Endodermal cell (in vitro differentiated cells): ENCODE results near the gene KCNH6. TPM values are rescaled to one million over a fixed set of nuclear protein-coding genes. Genes with fewer than 3 reads are reported as not detected.

Experiments
- DNase-seq: peaks from one replicate; pipeline ENCODE4 v3.0.0-alpha.2; 2017
- H3K27ac ChIP-seq: 2 replicates; pipeline ENCODE4 v1.5.1; 2013; ENCODE audit warnings: mild to moderate bottlenecking, low read depth, low read length, moderate library complexity
- H3K27me3 ChIP-seq: 2 replicates; pipeline ENCODE4 v1.6.1; 2013; ENCODE audit warnings: mild to moderate bottlenecking, low read length, moderate library complexity; ENCODE audit not compliant: insufficient read depth, control insufficient read depth, poor library complexity, severe bottlenecking
- H3K36me3 ChIP-seq: 2 replicates; pipeline ENCODE4 v1.7.0; 2013; ENCODE audit warnings: mild to moderate bottlenecking, low read length, moderate library complexity; ENCODE audit not compliant: control insufficient read depth, insufficient read depth
- H3K4me1 ChIP-seq: one replicate; pipeline ENCODE4 v1.7.0; 2013; ENCODE audit warnings: low read length; ENCODE audit not compliant: control insufficient read depth, insufficient read depth
- H3K4me3 ChIP-seq: 2 replicates; pipeline ENCODE4 v1.5.1; 2013; ENCODE audit warnings: mild to moderate bottlenecking, low read length, moderate library complexity
- H3K9ac ChIP-seq: 2 replicates; pipeline ENCODE4 v1.6.1; 2013; ENCODE audit warnings: mild to moderate bottlenecking, low read length, moderate library complexity; ENCODE audit not compliant: poor library complexity, severe bottlenecking; ENCODE audit errors: extremely low read depth
- H3K9me3 ChIP-seq: 2 replicates; pipeline ENCODE4 v1.6.1; 2013; ENCODE audit warnings: mild to moderate bottlenecking, low read length, moderate library complexity; ENCODE audit not compliant: control insufficient read depth
- H3K27ac Mint-ChIP-seq: 2 replicates; pipeline ENCODE4 v1.8.0; 2020; ENCODE audit warnings: mixed read lengths
- H3K27me3 Mint-ChIP-seq: 2 replicates; pipeline ENCODE4 v1.8.0; 2021; ENCODE audit warnings: mild to moderate bottlenecking, mixed read lengths; ENCODE audit not compliant: insufficient read depth
- H3K36me3 Mint-ChIP-seq: 2 replicates; pipeline ENCODE4 v1.8.0; 2020; ENCODE audit warnings: low read depth, mixed read lengths
- H3K4me1 Mint-ChIP-seq: 2 replicates; pipeline ENCODE4 v1.8.0; 2020; ENCODE audit warnings: mixed read lengths
- H3K4me3 Mint-ChIP-seq: 2 replicates; pipeline ENCODE4 v1.8.0; 2020; ENCODE audit warnings: mild to moderate bottlenecking, moderate library complexity, mixed read lengths
- H3K9me3 Mint-ChIP-seq: 2 replicates; pipeline ENCODE4 v1.8.0; 2020; ENCODE audit warnings: mild to moderate bottlenecking, mixed read lengths
- WGBS, 2 experiments: methylation state at CpG; one replicate each; pipeline versions ENCODE4 v1.1.5 to v1.1.7; 2013; ENCODE audit warnings: missing lambda C conversion rate in 2 of 2, mixed read lengths in 1 of 2; ENCODE audit not compliant: insufficient coverage in 1 of 2, insufficient read length in 1 of 2; 5-methylcytosine and 5-hydroxymethylcytosine counted together
- total RNA-seq, 2 donors: library from RNA; stranded (reverse); fragmentation: NEBNext Ultra II Directional in 1 of 2; extraction: Animal tissue kit (Norgen Biotek cat#: 25700) in 1 of 2; gene quantifications; 2 replicates in 1 of 2; 3 replicates in 1 of 2; pipeline ENCODE4 v1.2.1, GENCODE V29; 2021
- TF ChIP-seq, protein P1 (sequence below): fragments of 200-600 bp; sonication (generic); conservative IDR thresholded peaks from 2 replicates; pipeline ENCODE4 v1.5.0; 2021; ENCODE audit warnings: antibody characterized with exemption, mild to moderate bottlenecking

The KCNH6 gene
- total RNA-seq, 2 donors from 2014 or later, result 0.79 to 0.95 TPM

DNA sequence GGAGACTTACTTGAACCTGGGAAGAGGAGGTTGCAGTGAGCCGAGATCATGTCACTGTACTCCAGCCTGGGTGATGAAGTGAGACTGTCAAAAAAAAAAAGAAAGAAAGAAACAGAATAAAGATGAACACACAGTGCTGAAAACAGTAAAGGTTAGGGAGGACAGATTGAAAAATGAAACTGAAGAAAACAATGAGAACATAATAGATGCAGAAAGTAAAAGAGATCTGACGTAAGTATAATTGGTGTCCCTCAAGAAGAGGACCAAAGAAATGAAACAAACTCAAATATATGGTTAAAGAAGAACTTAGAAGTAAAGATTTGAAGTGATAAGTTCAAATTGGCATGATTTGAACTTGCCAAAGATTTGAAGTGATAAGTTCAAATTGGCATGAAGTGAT is 34.3 kb downstream of the KCNH6 start:
- H3K27me3 Mint-ChIP-seq, result no peaks in the 10 kb centered on the region
- Histone ChIP-seq H3K4me3 (no peak overlapping the region), H3K27ac (no peak overlapping the region), H3K9ac (no peak overlapping the region), H3K9me3 (peaks cover 4% of the 10 kb centered on the region), H3K27me3 (no peaks in the 10 kb centered on the region), H3K4me1 (peaks cover under 1% of the 10 kb centered on the region), H3K36me3 (peaks cover 10% of the 10 kb centered on the region)
- TF ChIP-seq, protein P1, sequence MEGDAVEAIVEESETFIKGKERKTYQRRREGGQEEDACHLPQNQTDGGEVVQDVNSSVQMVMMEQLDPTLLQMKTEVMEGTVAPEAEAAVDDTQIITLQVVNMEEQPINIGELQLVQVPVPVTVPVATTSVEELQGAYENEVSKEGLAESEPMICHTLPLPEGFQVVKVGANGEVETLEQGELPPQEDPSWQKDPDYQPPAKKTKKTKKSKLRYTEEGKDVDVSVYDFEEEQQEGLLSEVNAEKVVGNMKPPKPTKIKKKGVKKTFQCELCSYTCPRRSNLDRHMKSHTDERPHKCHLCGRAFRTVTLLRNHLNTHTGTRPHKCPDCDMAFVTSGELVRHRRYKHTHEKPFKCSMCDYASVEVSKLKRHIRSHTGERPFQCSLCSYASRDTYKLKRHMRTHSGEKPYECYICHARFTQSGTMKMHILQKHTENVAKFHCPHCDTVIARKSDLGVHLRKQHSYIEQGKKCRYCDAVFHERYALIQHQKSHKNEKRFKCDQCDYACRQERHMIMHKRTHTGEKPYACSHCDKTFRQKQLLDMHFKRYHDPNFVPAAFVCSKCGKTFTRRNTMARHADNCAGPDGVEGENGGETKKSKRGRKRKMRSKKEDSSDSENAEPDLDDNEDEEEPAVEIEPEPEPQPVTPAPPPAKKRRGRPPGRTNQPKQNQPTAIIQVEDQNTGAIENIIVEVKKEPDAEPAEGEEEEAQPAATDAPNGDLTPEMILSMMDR, result no peak
- no peak overlapping the region for H3K27ac Mint-ChIP-seq
- no peak overlapping the region for H3K4me3 Mint-ChIP-seq
- H3K9me3 Mint-ChIP-seq, result peaks cover 6% of the 10 kb centered on the region
- DNase-seq, result no peak
- peaks cover 15% of the 10 kb centered on the region for H3K4me1 Mint-ChIP-seq
- 95 to 100% methylated on average over 2 of the region's 2 CpGs for WGBS, 2 experiments
- H3K36me3 Mint-ChIP-seq, result peaks cover 24% of the 10 kb centered on the region

DNA sequence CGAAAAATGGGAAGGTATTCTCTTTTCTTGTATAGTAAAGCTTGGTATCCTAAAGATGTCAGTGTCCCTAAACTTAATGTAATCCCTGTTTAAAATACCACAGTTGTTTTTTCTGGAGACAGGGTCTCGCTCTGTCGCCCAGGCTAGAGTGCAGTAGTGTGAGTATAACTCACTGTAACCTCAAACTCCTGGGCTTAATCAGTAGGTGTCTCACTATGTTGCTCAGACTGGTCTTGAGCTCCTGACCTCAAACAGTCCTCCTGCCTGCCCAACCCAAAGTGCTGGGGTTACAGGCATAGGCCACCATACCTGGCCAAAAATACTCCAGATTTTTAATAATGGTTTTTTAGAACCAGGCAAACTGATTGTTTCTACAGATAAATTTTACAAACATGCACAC is 35.3 kb downstream of the KCNH6 start:
- peak; percentile 22 for DNase-seq
- no peaks in the 10 kb centered on the region for H3K4me1 ChIP-seq
- H3K9ac ChIP-seq, result no peak overlapping the region
- peaks cover 21% of the 10 kb centered on the region for H3K36me3 Mint-ChIP-seq
- WGBS, 2 experiments, result 93 to 100% methylated on average over 3 of the region's 3 CpGs
- H3K9me3 ChIP-seq, result peaks cover 4% of the 10 kb centered on the region
- H3K27ac ChIP-seq, result no peak overlapping the region
- H3K4me3 Mint-ChIP-seq, result no peak overlapping the region
- TF ChIP-seq, protein P1, result no peak
- no peak overlapping the region for H3K27ac Mint-ChIP-seq
- H3K27me3 ChIP-seq, result no peaks in the 10 kb centered on the region
- H3K27me3 Mint-ChIP-seq, result no peaks in the 10 kb centered on the region
- peaks cover 8% of the 10 kb centered on the region for H3K36me3 ChIP-seq
- H3K4me3 ChIP-seq, result no peak overlapping the region
- H3K4me1 Mint-ChIP-seq, result peaks cover 7% of the 10 kb centered on the region
- peaks cover 6% of the 10 kb centered on the region for H3K9me3 Mint-ChIP-seq

DNA sequence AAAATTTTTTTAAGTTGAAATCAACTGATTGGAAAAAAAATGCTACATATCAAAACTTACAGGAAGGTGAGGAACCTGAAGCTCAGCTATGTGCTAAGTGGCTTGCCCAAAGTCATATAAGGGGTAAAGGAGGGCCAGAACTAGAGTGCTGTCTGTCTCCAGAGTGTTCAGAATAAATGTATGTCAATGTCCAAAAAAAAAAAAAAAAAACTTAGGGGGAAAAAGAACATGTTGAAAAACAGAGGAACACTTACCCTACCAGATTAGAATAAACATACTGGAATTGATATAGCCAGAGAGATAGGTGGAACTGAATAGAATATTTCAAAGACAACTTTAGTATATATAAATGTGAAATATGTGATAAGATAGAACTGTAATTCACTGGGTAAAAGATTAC is 38.7 kb downstream of the KCNH6 start:
- Mint-ChIP-seq H3K9me3 (peaks cover 6% of the 10 kb centered on the region), H3K4me3 (no peak overlapping the region), H3K27ac (no peak overlapping the region), H3K27me3 (no peaks in the 10 kb centered on the region), H3K4me1 (no peaks in the 10 kb centered on the region), H3K36me3 (peaks cover 12% of the 10 kb centered on the region)
- Histone ChIP-seq H3K27ac (no peak overlapping the region), H3K36me3 (peaks cover 8% of the 10 kb centered on the region), H3K4me1 (no peaks in the 10 kb centered on the region), H3K27me3 (no peaks in the 10 kb centered on the region), H3K9me3 (peaks cover 4% of the 10 kb centered on the region), H3K4me3 (no peak overlapping the region), H3K9ac (no peak overlapping the region)
- no peak for DNase-seq
- TF ChIP-seq, protein P1, result no peak
